Left ventricle myocardium inferior (tissue), 1 donor: ENCODE data around the gene PEX14. TPM values are rescaled to one million over a fixed set of nuclear protein-coding genes. Genes with fewer than 3 reads are reported as not detected.

Experiments
- DNase-seq: peaks from one replicate; pipeline ENCODE4 v3.0.0-alpha.2; 2020
- H3K27ac ChIP-seq: fragments of 200-600 bp; replicated peaks from 2 replicates; pipeline ENCODE4 v1.8.0; 2021
- H3K27me3 ChIP-seq: fragments of 200-600 bp; 2 replicates; pipeline ENCODE4 v1.8.0; 2021; ENCODE audit warnings: low read depth
- H3K36me3 ChIP-seq: fragments of 200-600 bp; 2 replicates; pipeline ENCODE4 v1.8.0; 2021
- H3K4me1 ChIP-seq: fragments of 200-600 bp; 2 replicates; pipeline ENCODE4 v1.8.0; 2021
- H3K4me3 ChIP-seq: fragments of 200-600 bp; 2 replicates; pipeline ENCODE4 v1.8.0; 2021; ENCODE audit warnings: mild to moderate bottlenecking, moderate library complexity
- H3K9me3 ChIP-seq: fragments of 200-600 bp; replicated peaks from 2 replicates; pipeline ENCODE4 v1.8.0; 2021
- CTCF ChIP-seq: fragments of 200-600 bp; IDR thresholded peaks from 2 replicates; pipeline ENCODE4 v1.8.0; 2021; ENCODE audit warnings: antibody characterized with exemption, mild to moderate bottlenecking, borderline replicate concordance
- intact Hi-C: fragments of 100-400 bp; cut with micrococcal nuclease; formaldehyde crosslinking; loops from one replicate; pipeline ENCODE4 v1.11.0; 2022
- total RNA-seq: library from RNA; stranded (reverse); fragmentation: NEBNext Ultra II Directional; extraction: Animal tissue kit (Norgen Biotek cat#: 25700); gene quantifications from one replicate; pipeline ENCODE4 v1.2.1, GENCODE V29; 2021
- donor health status: DM: no; HTN: yes; CAD: no; lungs with severe emphysema.

The PEX14 gene
- total RNA-seq, 1 donor from 2014 or later: 20.8 TPM

- no peak for TF ChIP-seq CTCF
- Histone ChIP-seq H3K4me1 (peaks cover 99% of the 10 kb centered on the region), H3K4me3 (no peak overlapping the region), H3K36me3 (no peaks in the 10 kb centered on the region), H3K27ac (peak overlapping the region; percentile 71), H3K9me3 (no peaks in the 10 kb centered on the region), H3K27me3 (no peaks in the 10 kb centered on the region)
- intact Hi-C loops: no loop called here
- no peak for DNase-seq
These were observed 202.2 kb downstream of the PEX14 start for GRCh38 chr1:10676963-10677362.

GRCh38 chr1:10677491-10678391 is 203.0 kb downstream of the PEX14 start:
- H3K27me3 ChIP-seq: no peaks in the 10 kb centered on the region
- no peaks in the 10 kb centered on the region for H3K36me3 ChIP-seq
- peaks cover 99% of the 10 kb centered on the region for H3K4me1 ChIP-seq
- no peak overlapping the region for H3K4me3 ChIP-seq
- H3K9me3 ChIP-seq: no peaks in the 10 kb centered on the region
- intact Hi-C loops: no loop called here
- H3K27ac ChIP-seq: peak overlapping the region; percentile 71
- no peak for TF ChIP-seq CTCF
- no peak for DNase-seq

- TF ChIP-seq CTCF: no peak
- Histone ChIP-seq H3K9me3 (no peaks in the 10 kb centered on the region), H3K27ac (peak overlapping the region; percentile 71), H3K27me3 (no peaks in the 10 kb centered on the region), H3K4me1 (peaks cover 100% of the 10 kb centered on the region), H3K4me3 (no peak overlapping the region), H3K36me3 (no peaks in the 10 kb centered on the region)
- no peak for DNase-seq
- intact Hi-C loops: no loop called here
These were observed 203.7 kb downstream of the PEX14 start for GRCh38 chr1:10678402-10678801.

- Histone ChIP-seq H3K27me3 (no peaks in the 10 kb centered on the region), H3K9me3 (no peaks in the 10 kb centered on the region), H3K36me3 (no peaks in the 10 kb centered on the region), H3K4me1 (peaks cover 100% of the 10 kb centered on the region), H3K4me3 (no peak overlapping the region), H3K27ac (peak overlapping the region; percentile 71)
- intact Hi-C loops: no loop called here
- no peak for DNase-seq
- TF ChIP-seq CTCF: no peak
These were observed 204.1 kb downstream of the PEX14 start for GRCh38 chr1:10678852-10679251.

GRCh38 chr1:10679496-10680220 is 204.9 kb downstream of the PEX14 start:
- Histone ChIP-seq H3K27me3 (no peaks in the 10 kb centered on the region), H3K4me3 (no peak overlapping the region), H3K36me3 (no peaks in the 10 kb centered on the region), H3K9me3 (no peaks in the 10 kb centered on the region), H3K27ac (peak overlapping the region; percentile 91), H3K4me1 (peaks cover 100% of the 10 kb centered on the region)
- no peak for DNase-seq
- intact Hi-C loops: no loop called here
- TF ChIP-seq CTCF: no peak

Other genes starting within 250 kb of the PEX14 start
- gene PGD, start 75.9 kb upstream of the PEX14 start, total RNA-seq: 34.2 TPM
- gene CENPS, start 44.5 kb upstream of the PEX14 start, total RNA-seq: 6.1 TPM
- 0.19 TPM for gene CORT, start 24.9 kb upstream of the PEX14 start, total RNA-seq
- 28.6 TPM for gene DFFA, start 2.4 kb upstream of the PEX14 start, total RNA-seq